Measurements from ENCODE around the gene USP7. TPM values are rescaled to one million over a fixed set of nuclear protein-coding genes. Genes with fewer than 3 reads are reported as not detected.
A peak's percentile ranks its signal among the peaks of the same experiment; 100 is the strongest.
"Not testable (repeated sequence)": the region's sequence is repeated elsewhere in the genome, so short reads cannot be mapped to it uniquely, and the experiment has no call there.

USP7 gene
- total and polyA plus RNA-seq, 3 experiments from 2014 or later: 12.6 to 192 (median 189) TPM

DNA sequence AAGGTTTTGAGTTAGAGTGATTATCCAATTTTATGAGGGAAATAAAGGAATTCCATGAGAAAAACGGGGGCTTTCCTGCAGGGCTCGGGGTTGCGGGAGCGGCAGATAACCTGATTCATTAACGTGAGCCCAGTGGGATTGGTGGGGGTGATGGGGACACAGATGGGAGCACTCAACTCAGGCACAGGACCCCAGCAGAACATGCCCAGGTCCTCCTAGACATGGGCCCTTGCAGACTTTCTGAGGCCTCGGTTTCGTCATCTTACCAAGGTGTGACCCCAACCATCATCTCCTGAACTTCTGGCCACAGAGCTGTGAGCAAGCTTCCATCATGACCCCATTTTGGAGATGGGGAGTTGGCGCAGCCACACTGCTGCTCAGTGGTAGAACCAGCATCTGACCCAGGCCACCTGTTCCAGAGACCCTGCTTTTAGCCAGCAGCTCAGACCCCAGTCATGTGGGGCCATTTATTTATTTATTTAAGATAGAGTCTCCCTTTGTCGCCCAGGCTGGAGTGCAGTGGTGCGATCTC is 117.2 kb downstream of the USP7 start:
- H3K4me3 Mint-ChIP-seq: no peak overlapping the region
- Histone ChIP-seq H3K9me3 (ENCODE audit: low read length) (no peaks in the 10 kb centered on the region), H3K4me3 (ENCODE audit: low read length) (no peak overlapping the region), H3K27me3 (ENCODE audit: insufficient read depth, low read length, poor library complexity, severe bottlenecking) (no peaks in the 10 kb centered on the region), H3K36me3 (ENCODE audit: insufficient read depth, low read length) (no peaks in the 10 kb centered on the region), H3K27ac (ENCODE audit: low read depth, low read length) (no peak overlapping the region), H3K4me1 (ENCODE audit: insufficient read depth, low read length) (no peaks in the 10 kb centered on the region)
- H3K9me3 Mint-ChIP-seq: no peaks in the 10 kb centered on the region
- H3K36me3 Mint-ChIP-seq: peaks cover 0 to 48% (median 3%) of the 10 kb centered on the region in 3 donors
- no peak for DNase-seq
- peaks cover 13 to 23% (median 16%) of the 10 kb centered on the region in 3 donors for H3K4me1 Mint-ChIP-seq
- H3K27me3 Mint-ChIP-seq: peaks cover 0 to 1% of the 10 kb centered on the region in 2 donors
- CTCF ChIA-PET: no interaction called here
- H3K27ac Mint-ChIP-seq: no peak overlapping the region
- POLR2A ChIA-PET: no interaction called here

DNA sequence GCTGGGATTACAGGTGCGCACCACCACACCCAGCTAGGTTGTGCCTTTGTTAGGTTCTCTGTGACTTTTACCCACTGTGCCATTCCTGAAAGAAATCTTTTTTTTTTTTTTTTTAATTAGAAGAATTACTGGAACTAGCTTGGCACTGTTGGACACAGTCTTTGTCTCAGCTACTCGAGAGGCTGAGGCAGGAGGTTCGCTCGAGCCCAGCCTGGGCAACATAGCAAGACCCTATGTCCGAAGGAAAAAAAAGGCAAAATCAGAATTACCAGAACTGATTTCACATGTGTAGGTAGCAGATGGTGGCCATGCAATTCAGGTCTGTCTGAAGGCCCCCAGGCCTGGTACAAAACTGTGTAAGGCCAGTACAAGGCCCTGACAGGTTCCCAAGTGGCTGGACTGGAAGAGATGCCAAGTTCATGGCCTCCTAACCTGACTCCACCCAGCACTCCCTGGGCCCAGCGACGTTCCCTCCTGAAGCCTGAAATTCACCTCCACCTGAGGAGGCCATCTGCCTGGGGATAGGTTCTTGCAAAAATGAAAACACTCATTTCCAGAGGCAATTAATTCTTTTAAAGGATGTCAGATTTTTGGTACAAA is 117.9 kb downstream of the USP7 start:
- ChIA-PET POLR2A (no interaction called here), CTCF (no interaction called here)
- Mint-ChIP-seq H3K36me3 (peaks cover 0 to 44% (median 3%) of the 10 kb centered on the region in 3 donors), H3K9me3 (no peaks in the 10 kb centered on the region), H3K27ac (peak overlapping the region in 1 of 8 donors; percentile 29), H3K27me3 (peaks cover 0 to 1% of the 10 kb centered on the region in 2 donors), H3K4me3 (no peak overlapping the region), H3K4me1 (peaks cover 10 to 21% (median 14%) of the 10 kb centered on the region in 3 donors)
- Histone ChIP-seq H3K27me3 (ENCODE audit: insufficient read depth, low read length, poor library complexity, severe bottlenecking) (no peaks in the 10 kb centered on the region), H3K4me1 (ENCODE audit: insufficient read depth, low read length) (no peaks in the 10 kb centered on the region), H3K9me3 (ENCODE audit: low read length) (no peaks in the 10 kb centered on the region), H3K4me3 (ENCODE audit: low read length) (no peak overlapping the region), H3K36me3 (ENCODE audit: insufficient read depth, low read length) (no peaks in the 10 kb centered on the region), H3K27ac (ENCODE audit: low read depth, low read length) (no peak overlapping the region)
- DNase-seq: no peak

DNA sequence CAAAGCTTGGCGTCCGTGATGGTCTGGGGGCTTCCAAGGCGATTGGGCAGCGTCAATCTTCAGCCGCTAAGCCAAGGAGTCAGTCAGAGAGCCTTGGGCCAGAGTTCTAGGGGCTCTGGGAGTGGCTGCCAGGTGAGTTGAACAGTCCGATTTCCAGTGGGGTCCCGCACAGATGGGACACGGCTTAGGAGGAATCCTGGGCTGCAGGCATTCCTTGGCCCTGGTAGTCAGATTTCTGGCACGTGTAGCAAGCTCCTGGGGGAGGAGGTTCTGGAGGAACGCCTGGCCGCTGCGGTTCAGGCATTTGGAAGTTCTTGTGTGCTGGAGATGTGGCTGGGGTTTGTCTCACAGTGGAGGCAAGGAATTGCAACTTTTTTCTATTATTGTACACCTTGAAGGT is 120.4 kb downstream of the USP7 start:
- not testable (repeated sequence) for H3K4me3 Mint-ChIP-seq
- H3K27ac Mint-ChIP-seq: peak overlapping the region in 3 of 8 donors; percentile 11 to 86 (median 30)

More for the DNA sequence above, 120.4 kb downstream of the USP7 start:
- H3K36me3 ChIP-seq (ENCODE audit: insufficient read depth, low read length); H3K4me3 ChIP-seq (ENCODE audit: low read length); H3K27me3 Mint-ChIP-seq; CTCF ChIA-PET; H3K4me1 ChIP-seq (ENCODE audit: insufficient read depth, low read length); H3K9me3 Mint-ChIP-seq; H3K27me3 ChIP-seq (ENCODE audit: insufficient read depth, low read length, poor library complexity, severe bottlenecking); H3K9me3 ChIP-seq (ENCODE audit: low read length); H3K27ac ChIP-seq (ENCODE audit: low read depth, low read length); DNase-seq; POLR2A ChIA-PET: not testable (repeated sequence)
- H3K4me1 Mint-ChIP-seq: peaks cover 0 to 13% (median 6%) of the 10 kb centered on the region in 3 donors
- peaks cover 0 to 19% (median 0%) of the 10 kb centered on the region in 3 donors for H3K36me3 Mint-ChIP-seq

Other genes starting within 250 kb of the USP7 start
- 10 to 100 TPM; 15.6 to 16.4 TPM for gene TMEM186, start 166.3 kb downstream of the USP7 start, total RNA-seq
- 11.8 TPM for gene TMEM186, start 166.3 kb downstream of the USP7 start, polyA plus RNA-seq
- 10 to 100 TPM; 58.9 to 63.3 TPM for gene PMM2, start 166.1 kb downstream of the USP7 start, total RNA-seq
- gene PMM2, start 166.1 kb downstream of the USP7 start, polyA plus RNA-seq: 31.2 TPM
- gene CARHSP1, start 94.9 kb downstream of the USP7 start, total RNA-seq: 10 to 100 TPM; 52.6 to 57.8 TPM
- gene CARHSP1, start 94.9 kb downstream of the USP7 start, polyA plus RNA-seq: 58.5 TPM
- gene LITAFD, start 81.6 kb downstream of the USP7 start, total RNA-seq: not detected
- not detected for gene LITAFD, start 81.6 kb downstream of the USP7 start, polyA plus RNA-seq
- 10 to 100 TPM; 60.4 to 61.2 TPM for gene HAPSTR1, start 127.7 kb upstream of the USP7 start, total RNA-seq
- gene HAPSTR1, start 127.7 kb upstream of the USP7 start, polyA plus RNA-seq: 21.3 TPM

Measured in CD8-positive, alpha-beta memory T cell (primary cell).